ENCODE data around the gene SELENBP1. TPM values are rescaled to one million over a fixed set of nuclear protein-coding genes. Genes with fewer than 3 reads are reported as not detected.

SELENBP1 gene
- total and polyA plus RNA-seq, 2 of the 13 experiments (the other 11 are each of a cell fraction or from before 2014, with no cell fraction given) = 27.8 to 29.0 TPM

GRCh38 chr1:151399324-151400171, 27.0 kb upstream of the SELENBP1 start, which contains the start of gene PSMB4 (continued):
- no peak for TF ChIP-seq CEBPZ (IDR thresholded peaks at IDR 0.05; ENCODE audit: low read length)
- no peak; the same call in 1 of the 2 replicates for TF ChIP-seq FOXP4 (CRISPR knock-in tag; IDR thresholded peaks at IDR 0.05)
- TF ChIP-seq ZFP36L1 (CRISPR knock-in tag; IDR thresholded peaks at IDR 0.05) = no peak; the same call in 1 of the 2 replicates
- peak; percentile 81 for TF ChIP-seq ZBTB40 (IDR thresholded peaks at IDR 0.05)
- TF ChIP-seq ZBTB40 (CRISPR knock-in tag; IDR thresholded peaks at IDR 0.05) = peak; percentile 48; the same call in 1 of the 2 replicates
- no peak; the same call in 1 of the 2 replicates for TF ChIP-seq ZNF12 (CRISPR knock-in tag; IDR thresholded peaks at IDR 0.05)
- no peak for TF ChIP-seq SOX6 (IDR thresholded peaks at IDR 0.05)
- 0 out of 2 replicates have a peak, but pooled peaks have one; percentile 9 for TF ChIP-seq SOX6 (CRISPR knock-in tag; IDR thresholded peaks at IDR 0.05)
- peak; percentile 69; the same call in 1 of the 2 replicates for TF ChIP-seq HBP1 (CRISPR knock-in tag; IDR thresholded peaks at IDR 0.05; ENCODE audit: low read depth)
- TF ChIP-seq CCDC6 (CRISPR knock-in tag; IDR thresholded peaks at IDR 0.05) = no peak
- no peak for TF ChIP-seq KDM1A (CRISPR knock-in tag; IDR thresholded peaks at IDR 0.05)
- no peak for TF ChIP-seq PRPF4 (IDR thresholded peaks at IDR 0.05; ENCODE audit: low read depth, low read length, poor library complexity, severe bottlenecking)
